ENCODE results near the gene MAP3K14.

- no peak for TF ChIP-seq CTCF (IDR thresholded peaks at IDR 0.05)
- no peak for TF ChIP-seq POLR2A (IDR thresholded peaks at IDR 0.05)
Measured at GRCh38 chr17:45282683-45283644, 33.9 kb downstream of the MAP3K14 start.
